Activated CD8-positive, alpha-beta memory T cell treated with anti-CD3 and anti-CD28 coated beads, Interleukin-2, amount 50 U/mL, for 1 hour (primary cell): ENCODE data around the gene CRYBG2.
A peak's percentile ranks its signal among the peaks of the same experiment; 100 is the strongest.
"Not testable (repeated sequence)": the region's sequence is repeated elsewhere in the genome, so short reads cannot be mapped to it uniquely, and the experiment has no call there.

Experiments
- DNase-seq: peaks from one replicate; pipeline ENCODE4 v3.0.0-alpha.2; 2020; ENCODE audit errors: extremely low read depth

CRYBG2 gene

DNA sequence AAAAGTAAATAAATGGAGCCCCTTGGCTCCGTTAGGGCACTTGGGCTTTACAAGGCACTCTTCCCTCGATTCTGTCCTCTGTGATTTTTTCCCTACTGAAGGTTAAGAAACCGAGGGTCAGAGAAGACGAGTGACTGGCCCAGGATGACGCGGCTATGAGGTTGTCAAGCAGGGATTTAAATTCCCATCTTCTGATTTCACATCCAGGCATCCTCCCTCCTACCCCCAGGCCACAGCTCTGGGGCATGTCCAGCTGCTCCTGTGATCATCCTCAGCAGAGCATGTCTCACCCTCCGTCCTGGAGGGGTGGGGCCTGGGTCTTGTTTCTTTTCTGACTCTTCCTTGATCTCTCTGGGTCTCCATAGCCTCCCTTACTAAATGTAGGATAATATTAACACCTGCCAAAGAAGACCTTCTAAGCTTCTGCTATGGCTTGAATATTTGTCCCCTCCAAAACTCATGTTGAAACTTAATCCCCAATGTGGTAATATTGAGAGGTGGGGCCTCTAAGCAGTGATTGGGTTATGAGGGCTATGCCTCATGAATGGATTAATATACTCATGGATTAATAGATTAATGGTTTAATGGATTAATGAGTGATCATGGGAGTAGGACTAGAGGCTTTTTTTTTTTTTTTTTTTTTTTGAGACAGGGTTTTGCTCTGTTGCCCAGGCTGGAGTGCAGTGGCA lies 4.6 kb downstream of the CRYBG2 start:
- no peak for DNase-seq

GRCh38 chr1:26346274-26347033 lies 7.5 kb downstream of the CRYBG2 start:
- DNase-seq: no peak

- no peak for DNase-seq
Measured at GRCh38 chr1:26345718-26346117, 8.2 kb downstream of the CRYBG2 start.

DNA sequence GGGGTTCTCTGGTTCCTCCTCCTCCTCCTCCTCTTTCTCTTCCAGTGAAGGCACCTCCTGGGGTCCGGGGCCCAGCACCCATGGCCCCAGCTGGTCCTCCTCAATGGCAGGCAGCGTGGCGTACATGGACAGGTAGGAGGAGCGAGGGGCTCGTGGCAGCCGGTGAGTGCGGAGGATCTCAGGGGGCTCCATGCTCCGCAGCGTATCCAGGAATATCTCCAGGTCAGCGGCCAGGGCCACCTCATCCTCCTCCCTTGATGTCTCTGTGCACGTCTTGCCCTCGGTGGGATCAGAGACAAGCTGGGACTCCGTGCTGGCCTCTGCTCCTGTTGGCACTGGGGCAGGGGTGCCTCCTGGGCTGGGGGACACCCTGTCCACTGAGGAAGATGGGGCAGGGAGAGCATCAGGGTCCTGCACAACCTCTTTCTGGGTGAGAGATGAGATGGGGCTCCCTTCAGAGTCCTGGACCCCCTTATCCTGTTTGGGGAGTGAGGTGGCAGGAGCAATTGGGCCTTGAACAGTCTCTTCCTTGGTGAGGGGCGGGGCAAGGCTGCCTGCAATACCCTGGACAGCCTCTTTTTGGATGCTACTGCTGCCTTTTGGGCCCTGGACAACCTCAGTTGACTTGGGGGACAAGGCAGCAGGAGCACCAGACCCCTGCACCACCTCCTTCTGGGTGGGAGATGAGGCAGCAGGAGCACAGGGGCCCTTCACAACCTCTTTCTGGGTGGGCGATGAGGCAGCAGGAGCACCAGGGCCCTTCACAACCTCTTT lies 9.6 kb downstream of the CRYBG2 start:
- DNase-seq: no peak

DNA sequence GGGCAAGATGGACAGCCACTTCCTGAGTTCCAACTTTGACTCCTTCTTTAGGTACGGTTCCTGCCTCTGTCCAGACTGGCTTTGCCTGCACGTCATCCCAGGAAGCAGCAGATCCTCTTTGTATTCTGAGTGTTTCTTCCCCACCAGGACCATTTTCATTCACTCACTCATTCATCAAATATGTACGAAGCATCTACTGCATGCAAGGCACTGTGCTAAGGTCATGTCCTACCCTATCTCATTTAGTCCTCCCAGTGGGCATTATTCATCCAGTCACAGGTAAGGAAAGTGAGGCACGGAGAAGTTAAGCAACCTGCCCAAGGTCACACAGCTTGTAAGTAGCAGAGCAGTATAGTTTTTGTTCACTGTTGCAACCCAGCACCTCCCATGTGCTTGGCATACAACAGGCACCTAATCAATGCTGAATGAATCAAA lies 13.9 kb downstream of the CRYBG2 start:
- DNase-seq: no peak

GRCh38 chr1:26338670-26339069 lies 15.3 kb downstream of the CRYBG2 start:
- no peak for DNase-seq

DNA sequence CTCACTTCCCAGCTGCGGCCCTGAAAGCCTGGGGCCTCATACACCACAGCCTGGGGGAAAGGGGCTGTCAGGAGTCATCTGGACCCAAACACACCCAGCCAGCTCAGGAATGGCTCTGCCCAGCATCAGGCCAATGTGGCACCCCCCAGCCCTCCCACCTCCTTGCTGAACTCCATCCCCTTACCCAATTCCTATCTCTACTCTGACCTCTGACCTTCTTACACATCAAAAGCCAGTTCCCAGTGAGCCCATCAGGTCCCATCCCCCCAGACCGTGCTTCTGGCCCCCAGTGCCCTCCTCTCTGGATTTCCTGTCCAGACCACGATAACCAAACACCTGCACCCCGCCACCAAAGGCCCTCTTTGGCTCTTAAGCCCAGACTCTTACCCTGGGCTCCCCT lies 16.3 kb downstream of the CRYBG2 start:
- no peak for DNase-seq

DNA sequence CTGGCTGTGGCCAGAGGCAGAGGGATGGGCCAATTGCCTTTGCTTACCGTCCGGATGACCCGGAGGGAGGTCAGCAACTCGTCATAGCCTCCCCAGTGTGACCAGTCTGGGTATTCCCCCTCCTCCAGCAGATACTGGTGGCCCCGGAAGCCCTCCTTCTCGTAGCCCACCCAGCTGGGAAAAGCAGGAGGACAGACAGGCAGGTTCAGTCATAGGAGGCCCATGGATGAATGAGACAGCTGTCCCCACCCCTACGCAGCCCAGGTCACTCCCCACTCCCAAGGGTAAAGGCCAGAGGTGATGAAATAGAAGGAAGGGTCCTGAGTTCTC lies 16.8 kb downstream of the CRYBG2 start:
- no peak for DNase-seq

DNA sequence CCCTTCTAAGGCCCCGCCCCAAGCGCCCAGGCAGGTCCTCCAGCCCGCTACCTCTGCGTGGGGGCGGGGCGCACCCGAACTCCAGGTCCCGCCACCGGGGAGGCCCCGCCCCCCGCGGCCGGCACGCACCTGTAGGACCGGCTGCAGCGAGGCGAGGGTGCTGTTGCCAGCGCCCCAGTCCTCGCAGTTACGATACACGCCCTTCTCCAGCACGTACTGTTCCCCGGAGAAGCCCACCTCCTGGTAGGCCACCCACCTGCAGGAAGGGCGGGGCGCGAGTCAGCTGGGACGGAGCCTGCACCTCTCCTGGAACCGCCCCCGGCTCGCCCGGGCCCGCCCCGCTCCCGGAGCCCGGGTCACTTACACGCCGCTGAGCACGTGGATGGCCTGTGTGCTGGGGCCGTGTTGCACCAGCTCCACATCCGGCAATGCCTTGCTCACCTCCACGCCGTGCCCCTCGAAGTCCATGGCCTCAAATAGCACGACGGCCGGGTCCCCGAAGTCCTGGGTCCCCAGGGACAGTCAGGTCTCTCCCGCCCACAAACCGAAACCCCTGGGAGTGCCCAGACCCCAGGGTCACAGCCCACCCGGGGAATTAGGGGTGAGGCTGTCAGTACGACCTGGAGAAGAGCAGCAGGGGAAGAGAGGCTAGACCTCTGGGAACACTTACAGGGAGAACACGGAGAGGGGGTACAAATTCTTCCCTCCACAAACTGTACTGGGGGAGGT lies 17.3 kb downstream of the CRYBG2 start:
- DNase-seq: peak; percentile 50

DNA sequence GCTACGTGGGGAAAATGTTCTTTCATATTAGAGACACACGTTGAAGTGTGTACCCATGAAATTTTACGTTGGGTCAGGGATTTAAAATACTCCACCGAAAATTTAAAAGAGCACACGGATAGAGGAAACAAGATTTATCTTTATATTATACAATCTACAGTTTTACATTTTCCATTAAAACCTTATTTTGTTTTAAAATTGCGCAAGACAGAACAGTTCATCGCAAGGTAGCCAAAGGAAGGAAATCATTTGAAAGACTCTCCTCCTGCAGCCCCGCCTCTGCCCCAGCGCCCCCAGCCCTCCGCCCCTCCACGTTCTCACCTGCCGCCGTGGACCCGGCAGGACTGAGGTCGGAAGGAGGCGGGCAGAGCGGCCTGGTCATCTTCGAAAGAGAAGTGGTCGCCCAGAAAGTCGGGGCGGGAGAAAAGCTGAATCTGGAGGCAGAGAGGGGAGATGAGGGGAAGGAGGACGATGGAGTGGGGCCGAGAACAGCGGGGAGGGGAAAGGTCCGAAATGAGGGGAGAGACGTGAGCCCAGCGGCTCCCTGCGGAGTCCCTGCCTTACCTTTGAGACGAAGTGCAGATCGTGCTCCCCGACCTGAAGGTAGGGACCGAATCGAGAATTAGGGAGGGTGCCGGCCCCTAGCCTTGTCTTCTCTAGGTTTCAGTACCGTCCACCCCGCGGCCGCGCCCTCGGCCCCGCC lies 18.0 kb downstream of the CRYBG2 start:
- no peak for DNase-seq

- not testable (repeated sequence) for DNase-seq
Measured at GRCh38 chr1:26333312-26333711, 20.6 kb downstream of the CRYBG2 start.

DNA sequence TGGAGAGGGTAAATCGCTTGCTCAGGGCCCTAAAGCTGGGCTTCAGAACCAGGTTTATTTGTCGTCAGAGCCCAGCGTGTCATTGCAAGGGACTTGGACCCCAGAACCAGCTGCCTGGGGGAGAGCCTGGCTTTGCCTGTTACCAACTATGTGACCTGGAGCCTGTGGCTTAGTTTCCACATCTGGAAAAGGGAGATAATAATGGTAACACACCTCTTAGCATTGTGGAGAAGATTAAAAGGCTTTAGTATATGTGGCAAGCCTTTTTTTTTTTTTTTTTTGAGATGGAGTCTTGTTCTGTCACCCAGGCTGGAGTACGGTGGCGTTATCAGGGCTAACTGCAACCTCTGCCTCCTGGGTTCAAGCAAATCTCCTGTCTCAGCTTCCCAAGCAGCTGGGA lies 23.7 kb downstream of the CRYBG2 start:
- DNase-seq: no peak

- not testable (repeated sequence) for DNase-seq
Measured at GRCh38 chr1:26329380-26329779, 24.6 kb downstream of the CRYBG2 start.

- DNase-seq: no peak
Measured at GRCh38 chr1:26328597-26328996, 25.3 kb downstream of the CRYBG2 start.

GRCh38 chr1:26327956-26328362 lies 26.0 kb downstream of the CRYBG2 start:
- no peak for DNase-seq

DNA sequence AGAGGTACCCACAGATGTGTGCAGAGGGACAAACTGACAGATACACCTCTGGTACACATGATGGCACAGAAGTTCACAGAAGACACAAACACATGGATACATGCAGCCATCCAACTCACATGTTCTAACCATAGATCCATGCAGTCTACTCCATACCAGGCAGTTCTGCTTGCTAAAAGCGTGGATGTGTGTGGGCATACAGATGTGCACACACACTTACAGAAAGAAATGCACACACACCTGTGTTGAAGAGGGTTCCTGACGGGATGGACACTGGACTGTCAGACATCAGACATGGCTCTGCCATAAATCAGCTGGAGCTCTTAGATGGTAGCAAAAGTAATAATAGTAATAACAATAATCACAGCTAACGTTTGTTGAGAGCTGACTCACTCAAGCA lies 29.4 kb downstream of the CRYBG2 start:
- no peak for DNase-seq

GRCh38 chr1:26323382-26323781 lies 30.5 kb downstream of the CRYBG2 start:
- no peak for DNase-seq

DNA sequence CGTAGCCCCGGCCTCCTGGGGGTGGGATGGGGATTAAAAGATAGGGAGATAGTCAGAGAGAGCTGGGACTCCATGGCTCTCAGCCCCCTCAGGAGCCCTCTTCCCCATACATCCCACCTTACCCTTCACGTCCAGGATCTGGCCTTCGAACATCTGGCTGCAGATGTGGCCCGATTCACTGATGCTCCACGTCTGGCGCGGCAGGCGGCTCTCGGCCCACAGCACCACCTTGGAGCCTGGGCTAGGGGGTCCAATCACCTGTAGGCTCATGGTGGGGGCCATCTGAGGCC lies 31.9 kb downstream of the CRYBG2 start:
- DNase-seq: no peak

DNA sequence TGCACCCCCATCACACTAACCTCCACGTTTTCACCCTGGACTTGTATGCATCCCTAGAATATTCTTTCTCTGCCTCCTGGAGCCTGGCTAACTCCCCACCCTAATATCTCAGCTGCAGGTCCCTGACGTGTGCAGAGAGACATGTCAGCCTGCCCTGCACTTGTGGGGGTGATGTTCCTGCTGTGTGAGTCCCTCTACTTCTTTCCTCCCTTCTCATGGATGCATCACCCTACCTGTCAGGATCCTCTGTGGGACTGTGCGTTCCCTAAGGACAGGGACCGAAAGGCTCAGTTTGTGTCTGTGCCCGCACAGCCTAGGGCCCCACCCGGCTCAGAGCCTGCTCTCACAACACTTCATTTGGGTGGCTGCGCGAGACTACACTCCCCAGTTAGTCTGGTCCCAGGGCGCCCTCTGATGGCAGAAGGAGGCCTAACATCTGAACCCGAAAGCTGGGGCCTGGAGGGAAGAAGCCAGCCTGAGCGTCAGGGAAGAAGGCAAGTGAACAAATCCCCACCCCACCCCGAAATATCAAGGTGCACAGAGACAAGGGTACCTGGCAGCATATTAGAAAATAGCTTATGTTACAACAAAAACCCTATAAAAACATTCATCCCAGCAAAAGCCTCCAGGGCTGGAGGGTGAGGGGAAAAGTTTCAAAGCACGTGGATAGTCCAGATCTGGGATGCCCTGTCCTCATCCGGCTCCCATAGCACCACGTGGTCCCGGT lies 32.5 kb downstream of the CRYBG2 start:
- peak; percentile 88 for DNase-seq

GRCh38 chr1:26320896-26321295 lies 33.0 kb downstream of the CRYBG2 start:
- DNase-seq: no peak
